Keratinocyte (primary cell): ENCODE data around the gene ELMO2. TPM values are rescaled to one million over a fixed set of nuclear protein-coding genes. Genes with fewer than 3 reads are reported as not detected.

Experiments
- DNase-seq: peaks from one replicate; pipeline ENCODE4 v3.0.0-alpha.2; 2011; ENCODE audit warnings: low read depth, missing footprints, low spot score
- FAIRE-seq: peaks from 2 replicates; lab custom pipeline; 2011; peaks lifted over from hg19 to GRCh38; lab: Jason Lieb, UNC
- H2AFZ ChIP-seq: 2 replicates; pipeline ENCODE4 v1.6.0; 2012; ENCODE audit warnings: low read length, control low read depth, inconsistent platforms; ENCODE audit not compliant: control insufficient read depth
- H3K27ac ChIP-seq: 2 replicates; pipeline ENCODE4 v1.5.1; 2011; ENCODE audit warnings: low read length; ENCODE audit not compliant: control insufficient read depth, insufficient read depth
- H3K27me3 ChIP-seq: 3 replicates; pipeline ENCODE4 v1.6.0; 2011; ENCODE audit warnings: low read length; ENCODE audit not compliant: control insufficient read depth, insufficient read depth; ENCODE audit errors: extremely low read depth
- H3K36me3 ChIP-seq, 2 experiments: 2 replicates in 1 of 2; 3 replicates in 1 of 2; pipeline ENCODE4 v1.5.1; 2011; ENCODE audit warnings: low read length in 2 of 2, mild to moderate bottlenecking in 1 of 2; ENCODE audit not compliant: control insufficient read depth in 2 of 2, insufficient read depth in 2 of 2; ENCODE audit errors: extremely low read depth in 1 of 2
- H3K4me1 ChIP-seq: 3 replicates; pipeline ENCODE4 v1.5.1; 2011; ENCODE audit warnings: low read length; ENCODE audit not compliant: control insufficient read depth, insufficient read depth; ENCODE audit errors: extremely low read depth
- H3K4me2 ChIP-seq: 3 replicates; pipeline ENCODE4 v1.6.0; 2011; ENCODE audit warnings: low read depth, low read length; ENCODE audit not compliant: control insufficient read depth, insufficient read depth; ENCODE audit errors: extremely low read depth
- H3K4me3 ChIP-seq, 3 experiments: fragments of 200-600 bp in 1 of 3; sonication (generic) in 1 of 3; 2 replicates in 2 of 3; 3 replicates in 1 of 3; pipeline ENCODE4 v1.5.1; 2011 to 2016; ENCODE audit warnings: low read length in 3 of 3, mild to moderate bottlenecking in 3 of 3, control low read depth in 2 of 3, inconsistent platforms in 1 of 3, low read depth in 1 of 3, mixed read lengths in 1 of 3, mixed run types in 1 of 3, moderate library complexity in 1 of 3; ENCODE audit not compliant: control insufficient read depth in 2 of 3, insufficient read depth in 2 of 3; ENCODE audit errors: extremely low read depth in 1 of 3
- H3K79me2 ChIP-seq: 2 replicates; pipeline ENCODE4 v1.6.0; 2012; ENCODE audit warnings: low read length; ENCODE audit not compliant: control insufficient read depth, insufficient read depth
- H3K9ac ChIP-seq: 3 replicates; pipeline ENCODE4 v1.6.0; 2011; ENCODE audit warnings: low read length; ENCODE audit not compliant: control insufficient read depth, insufficient read depth; ENCODE audit errors: extremely low read depth
- H3K9me1 ChIP-seq: 3 replicates; pipeline ENCODE4 v1.6.0; 2011; ENCODE audit warnings: low read length; ENCODE audit not compliant: control insufficient read depth, insufficient read depth; ENCODE audit errors: extremely low read depth
- H3K9me3 ChIP-seq: 2 replicates; pipeline ENCODE4 v1.5.1; 2012; ENCODE audit warnings: low read depth, low read length; ENCODE audit not compliant: control insufficient read depth
- H4K20me1 ChIP-seq: 3 replicates; pipeline ENCODE4 v1.6.0; 2011; ENCODE audit warnings: low read length; ENCODE audit not compliant: control insufficient read depth, insufficient read depth; ENCODE audit errors: extremely low read depth
- CTCF ChIP-seq, 3 experiments: IDR thresholded peaks in 1 of 3; conservative IDR thresholded peaks in 1 of 3; optimal IDR thresholded peaks in 1 of 3; 2 replicates in 2 of 3; 3 replicates in 1 of 3; pipeline versions ENCODE3 to v1.5.1; 2011; ENCODE audit warnings: low read length in 3 of 3, mild to moderate bottlenecking in 3 of 3, moderate library complexity in 2 of 3, control low read depth in 1 of 3, inconsistent platforms in 1 of 3; ENCODE audit not compliant: insufficient read depth in 2 of 3; ENCODE audit errors: extremely low read depth in 1 of 3
- EZH2 ChIP-seq: IDR thresholded peaks from one replicate; pipeline ENCODE4 v1.6.1; 2012; ENCODE audit warnings: inconsistent platforms, mild to moderate bottlenecking, low read length, moderate library complexity
- dilution Hi-C: fragments of 300-500 bp; cut with MboI; formaldehyde crosslinking; loops from one replicate; pipeline ENCODE4 v1.7.0; 2020; ENCODE audit warnings: low sequenced_read_pairs; ENCODE audit not compliant: extremely low pct_ligation_motif_present
- polyA plus RNA-seq, 5 experiments: library from polyadenylated mRNA; depleted of rRNA in 3 of 5; stranded (reverse) in 3 of 5; stranded (forward) in 1 of 5; unstranded in 1 of 5; fragments of >200 nt; gene quantifications; 1 replicate in 1 of 5; 2 replicates in 3 of 5; 3 replicates in 1 of 5; pipeline versions ENCODE4 v1.2.1 to v1.2.3, GENCODE V29; 2011 to 2012; ENCODE audit warnings: missing spikeins in 2 of 5, low read depth in 1 of 5, low replicate concordance in 1 of 5

Gene ELMO2
- polyA plus RNA-seq, 1 donor (not counting 4 experiments of a cell fraction or from before 2014, with no cell fraction given) = 28.5 TPM

GRCh38 chr20:46366826-46367225, 39.6 kb downstream of the ELMO2 start:
- DNase-seq (no peak), FAIRE-seq (no peak)
- Histone ChIP-seq H3K4me1 (peaks cover 8% of the 10 kb centered on the region), H3K9me3 (no peaks in the 10 kb centered on the region), H4K20me1 (no peaks in the 10 kb centered on the region), H3K36me3 (peaks cover 30 to 33% of the 10 kb centered on the region in 2 experiments), H3K79me2 (peaks cover 15% of the 10 kb centered on the region), H3K27me3 (no peaks in the 10 kb centered on the region), H3K27ac (no peak overlapping the region), H3K9ac (no peak overlapping the region), H3K4me2 (no peak overlapping the region), H3K9me1 (no peaks in the 10 kb centered on the region), H2AFZ (no peak overlapping the region), H3K4me3 (no peak overlapping the region)
- TF ChIP-seq CTCF (optimal IDR thresholded peaks at IDR 0.05 in 1 of 3, IDR thresholded peaks at IDR 0.05 in 1 of 3, conservative IDR thresholded peaks at IDR 0.05 in 1 of 3; ENCODE audit: extremely low read depth in 1 of 3, insufficient read depth in 2 of 3, low read length in 3 of 3) = no peak
- no peak for TF ChIP-seq EZH2
- dilution Hi-C loops = no loop called here

- H3K36me3 ChIP-seq = peaks cover 21 to 23% of the 10 kb centered on the region in 2 experiments
- no peaks in the 10 kb centered on the region for H4K20me1 ChIP-seq
- H3K9ac ChIP-seq = no peak overlapping the region
- no peaks in the 10 kb centered on the region for H3K9me1 ChIP-seq
- no peak for TF ChIP-seq EZH2
- no peak for TF ChIP-seq CTCF (optimal IDR thresholded peaks at IDR 0.05 in 1 of 3, IDR thresholded peaks at IDR 0.05 in 1 of 3, conservative IDR thresholded peaks at IDR 0.05 in 1 of 3; ENCODE audit: extremely low read depth in 1 of 3, insufficient read depth in 2 of 3, low read length in 3 of 3)
- no peak overlapping the region for H3K4me2 ChIP-seq
- no peaks in the 10 kb centered on the region for H3K27me3 ChIP-seq
- no peaks in the 10 kb centered on the region for H3K9me3 ChIP-seq
- H3K4me1 ChIP-seq = peaks cover 8% of the 10 kb centered on the region
- H3K79me2 ChIP-seq = peaks cover 18% of the 10 kb centered on the region
- H2AFZ ChIP-seq = no peak overlapping the region
- FAIRE-seq (no peak), DNase-seq (no peak)
- no peak overlapping the region for H3K4me3 ChIP-seq
- H3K27ac ChIP-seq = no peak overlapping the region
- dilution Hi-C loops = no loop called here
These were observed 40.8 kb downstream of the ELMO2 start for GRCh38 chr20:46365487-46366220.
